Activated naive CD4-positive, alpha-beta T cell treated with anti-CD3 and anti-CD28 coated beads, Interleukin-2, amount 50 U/mL, for 72 hours (primary cell): ENCODE results near the gene PTGER2. TPM values are rescaled to one million over a fixed set of nuclear protein-coding genes. Genes with fewer than 3 reads are reported as not detected.

Experiments used
- ATAC-seq, 2 donors: fragments of 150-1000 bp; cut with Tn5 transposase; 2 replicates each; pipeline ENCODE4 v1.10.0; 2021; ENCODE audit warnings: mild to moderate bottlenecking in 2 of 2, moderate library complexity in 2 of 2
- DNase-seq, 2 donors: peaks; one replicate each; pipeline ENCODE4 v3.0.0; 2021 to 2022; ENCODE audit warnings: low spot score in 2 of 2
- H3K27ac Mint-ChIP-seq, 2 donors: one replicate each; pipeline ENCODE4 v1.8.0; 2022; ENCODE audit warnings: mild to moderate bottlenecking in 2 of 2, mixed read lengths in 2 of 2
- H3K36me3 Mint-ChIP-seq, 2 donors: one replicate each; pipeline ENCODE4 v1.8.0; 2022; ENCODE audit warnings: mixed read lengths in 2 of 2
- H3K9me3 Mint-ChIP-seq, 2 donors: one replicate each; pipeline ENCODE4 v1.8.0; 2022; ENCODE audit warnings: mixed read lengths in 2 of 2
- total RNA-seq, 2 donors: library from RNA; stranded (reverse); gene quantifications; one replicate each; pipeline ENCODE4 v1.2.3, GENCODE V29; 2022

The PTGER2 gene
- 1 to 10 TPM; 1.2 to 2.5 TPM for total RNA-seq

- no peaks in the 10 kb centered on the region for H3K9me3 Mint-ChIP-seq
- DNase-seq = peak; percentile 57 to 84
- H3K27ac Mint-ChIP-seq = peak within 1 kb of the TSS; percentile 61 to 73
- peaks cover 0 to 12% of the 10 kb centered on the region in 2 donors for H3K36me3 Mint-ChIP-seq
- ATAC-seq = peak; percentile 65 to 82
Observed at GRCh38 chr14:52313903-52314594, at the start of gene PTGER2. PTGER2 (plus strand) TSS chr14:52314312; CDS start chr14:52314549, 237 bp downstream.

- Mint-ChIP-seq H3K9me3 (no peaks in the 10 kb centered on the region), H3K36me3 (peaks cover 14 to 21% of the 10 kb centered on the region in 2 donors), H3K27ac (no peak overlapping the region)
- DNase-seq (no peak), ATAC-seq (no peak)
Observed at GRCh38 chr14:52265253-52265652, 48.9 kb upstream of the PTGER2 start.

GRCh38 chr14:52266179-52266578, 47.9 kb upstream of the PTGER2 start:
- ATAC-seq (no peak), DNase-seq (no peak)
- Mint-ChIP-seq H3K36me3 (peaks cover 14 to 16% of the 10 kb centered on the region in 2 donors), H3K9me3 (no peaks in the 10 kb centered on the region), H3K27ac (no peak overlapping the region)

GRCh38 chr14:52266782-52267181, 47.3 kb upstream of the PTGER2 start:
- DNase-seq (no peak), ATAC-seq (no peak)
- H3K36me3 Mint-ChIP-seq = peaks cover 14 to 16% of the 10 kb centered on the region in 2 donors
- H3K9me3 Mint-ChIP-seq = no peaks in the 10 kb centered on the region
- H3K27ac Mint-ChIP-seq = no peak overlapping the region

- ATAC-seq (peak; percentile 44 to 56), DNase-seq (peak in 1 of 2 donors; percentile 12)
- H3K27ac Mint-ChIP-seq = peak within 1 kb of the TSS in 1 of 2 donors; percentile 81
- H3K9me3 Mint-ChIP-seq = no peaks in the 10 kb centered on the region
- H3K36me3 Mint-ChIP-seq = peaks cover 14 to 16% of the 10 kb centered on the region in 2 donors
Observed at GRCh38 chr14:52267501-52268278, 46.4 kb upstream of the PTGER2 start, which contains the start of gene PTGDR. PTGDR (plus strand) TSS chr14:52267698; CDS start chr14:52267815, 117 bp downstream.

- peak; percentile 24 to 72 for ATAC-seq
- DNase-seq = peak in 1 of 2 donors; percentile 12
- peaks cover 14 to 16% of the 10 kb centered on the region in 2 donors for H3K36me3 Mint-ChIP-seq
- no peaks in the 10 kb centered on the region for H3K9me3 Mint-ChIP-seq
- H3K27ac Mint-ChIP-seq = peak overlapping the region in 1 of 2 donors; percentile 81
Observed at GRCh38 chr14:52268279-52269061, 45.6 kb upstream of the PTGER2 start.

- H3K27ac Mint-ChIP-seq = no peak overlapping the region
- H3K36me3 Mint-ChIP-seq = peaks cover 14 to 16% of the 10 kb centered on the region in 2 donors
- DNase-seq = no peak
- no peak for ATAC-seq
- H3K9me3 Mint-ChIP-seq = no peaks in the 10 kb centered on the region
Observed at GRCh38 chr14:52269100-52269499, 45.0 kb upstream of the PTGER2 start.

- Mint-ChIP-seq H3K36me3 (peaks cover 14 to 16% of the 10 kb centered on the region in 2 donors), H3K9me3 (no peaks in the 10 kb centered on the region), H3K27ac (no peak overlapping the region)
- no peak for ATAC-seq
- DNase-seq = no peak
Observed at GRCh38 chr14:52269982-52270381, 44.1 kb upstream of the PTGER2 start.

GRCh38 chr14:52271538-52271937, 42.6 kb upstream of the PTGER2 start:
- no peak for DNase-seq
- Mint-ChIP-seq H3K36me3 (peaks cover 14 to 16% of the 10 kb centered on the region in 2 donors), H3K27ac (no peak overlapping the region), H3K9me3 (no peaks in the 10 kb centered on the region)
- no peak for ATAC-seq

GRCh38 chr14:52272375-52272774, 41.7 kb upstream of the PTGER2 start:
- Mint-ChIP-seq H3K9me3 (peaks cover 0 to under 1% of the 10 kb centered on the region in 2 donors), H3K36me3 (peaks cover 10 to 15% of the 10 kb centered on the region in 2 donors), H3K27ac (no peak overlapping the region)
- DNase-seq (peak in 1 of 2 donors; percentile 11), ATAC-seq (peak in 1 of 2 donors; percentile 59)

- ATAC-seq = peak; percentile 22 to 52
- peaks cover 0 to 3% of the 10 kb centered on the region in 2 donors for H3K9me3 Mint-ChIP-seq
- no peak for DNase-seq
- H3K36me3 Mint-ChIP-seq = peaks cover 0 to 4% of the 10 kb centered on the region in 2 donors
- H3K27ac Mint-ChIP-seq = no peak overlapping the region
Observed at GRCh38 chr14:52275372-52275771, 38.7 kb upstream of the PTGER2 start.

- DNase-seq = no peak
- peaks cover 0 to 4% of the 10 kb centered on the region in 2 donors for H3K36me3 Mint-ChIP-seq
- no peak for ATAC-seq
- H3K27ac Mint-ChIP-seq = no peak overlapping the region
- H3K9me3 Mint-ChIP-seq = peaks cover 0 to 3% of the 10 kb centered on the region in 2 donors
Observed at GRCh38 chr14:52277552-52277951, 36.6 kb upstream of the PTGER2 start.

- peaks cover 0 to 4% of the 10 kb centered on the region in 2 donors for H3K36me3 Mint-ChIP-seq
- no peak overlapping the region for H3K27ac Mint-ChIP-seq
- peaks cover 0 to 3% of the 10 kb centered on the region in 2 donors for H3K9me3 Mint-ChIP-seq
- ATAC-seq (no peak), DNase-seq (no peak)
Observed at GRCh38 chr14:52279408-52279807, 34.7 kb upstream of the PTGER2 start.

GRCh38 chr14:52283099-52283498, 31.0 kb upstream of the PTGER2 start:
- H3K36me3 Mint-ChIP-seq = no peaks in the 10 kb centered on the region
- H3K27ac Mint-ChIP-seq = no peak overlapping the region
- H3K9me3 Mint-ChIP-seq = peaks cover 0 to 4% of the 10 kb centered on the region in 2 donors
- ATAC-seq (no peak), DNase-seq (no peak)

- Mint-ChIP-seq H3K9me3 (peaks cover 3 to 5% of the 10 kb centered on the region in 2 donors), H3K36me3 (peaks cover 0 to 7% of the 10 kb centered on the region in 2 donors), H3K27ac (no peak overlapping the region)
- ATAC-seq = peak in 1 of 2 donors; percentile 35
- DNase-seq = no peak
Observed at GRCh38 chr14:52286661-52287649, 27.2 kb upstream of the PTGER2 start.
